22Rv1 (cell line): Measurements from ENCODE around the gene PRRC2B.

ENCODE experiments used
- H3K27ac ChIP-seq: fragments of 450-650 bp; 2 replicates; pipeline ENCODE4 v1.5.1; 2017
- CTCF ChIP-seq: fragments of 450-650 bp; IDR thresholded peaks from 2 replicates; pipeline ENCODE4 v1.5.1; 2017; ENCODE audit warnings: mild to moderate bottlenecking
- ZFX ChIP-seq: fragments of 450-650 bp; IDR thresholded peaks from 2 replicates; pipeline ENCODE4 v1.6.1; 2017; ENCODE audit warnings: antibody characterized with exemption, borderline replicate concordance

The PRRC2B gene

GRCh38 chr9:131358556-131358955 is 35.3 kb upstream of the PRRC2B start:
- TF ChIP-seq ZFX (no peak), CTCF (no peak)
- no peak overlapping the region for H3K27ac ChIP-seq

- no peak overlapping the region for H3K27ac ChIP-seq
- TF ChIP-seq ZFX (no peak), CTCF (no peak)
Measured at GRCh38 chr9:131361202-131361833, 32.6 kb upstream of the PRRC2B start.

GRCh38 chr9:131365546-131365945 is 28.3 kb upstream of the PRRC2B start:
- H3K27ac ChIP-seq = no peak overlapping the region
- no peak for TF ChIP-seq CTCF
- TF ChIP-seq ZFX = no peak

- TF ChIP-seq ZFX = no peak
- TF ChIP-seq CTCF = no peak
- no peak overlapping the region for H3K27ac ChIP-seq
Measured at GRCh38 chr9:131366761-131367401, 27.0 kb upstream of the PRRC2B start.

GRCh38 chr9:131367450-131367849 is 26.4 kb upstream of the PRRC2B start:
- no peak overlapping the region for H3K27ac ChIP-seq
- TF ChIP-seq ZFX = no peak
- no peak for TF ChIP-seq CTCF

GRCh38 chr9:131370638-131371037 is 23.2 kb upstream of the PRRC2B start:
- H3K27ac ChIP-seq = no peak overlapping the region
- TF ChIP-seq CTCF = no peak
- TF ChIP-seq ZFX = no peak

- peak overlapping the region; percentile 89 for H3K27ac ChIP-seq
Measured at GRCh38 chr9:131372599-131372973, 21.3 kb upstream of the PRRC2B start.

- peak overlapping the region; percentile 89 for H3K27ac ChIP-seq
Measured at GRCh38 chr9:131374638-131375037, 19.2 kb upstream of the PRRC2B start.
